IMR-90 (cell line): ENCODE data around the gene RSPH9. TPM values are rescaled to one million over a fixed set of nuclear protein-coding genes. Genes with fewer than 3 reads are reported as not detected.

Experiments
- ATAC-seq: fragments of 200-7000 bp; cut with Tn5 transposase; 2 replicates; pipeline ENCODE4 v1.9.1; 2020; ENCODE audit warnings: low read depth, mild to moderate bottlenecking, moderate library complexity
- BruUV-seq: library from RNA; stranded (reverse); fragments of 400-500 nt; replicated peaks from 2 replicates; lab custom pipeline; 2021; lab: Mats Ljungman, UMichigan
- CTCF ChIA-PET: fragments of 300-600 bp; formaldehyde crosslinking; extraction: SDS; loops from one replicate; lab custom pipeline; 2021; ENCODE audit warnings: antibody characterized with exemption; lab: Yijun Ruan, JAX
- POLR2A ChIA-PET: fragments of 300-600 bp; sonication (Branson Sonifier 250); formaldehyde crosslinking; loops from one replicate; lab custom pipeline; 2022; ENCODE audit warnings: antibody characterized with exemption; ENCODE audit not compliant: unreplicated experiment; lab: Charles Lee
- DNase-seq: peaks from one replicate; pipeline ENCODE4 v3.0.0; 2013
- H2AFZ ChIP-seq: replicated peaks from 2 replicates; pipeline ENCODE3; 2013; ENCODE audit warnings: low read length, mild to moderate bottlenecking; ENCODE audit not compliant: poor library complexity
- H2AK5ac ChIP-seq: 2 replicates; pipeline ENCODE4 v1.6.1; 2013; ENCODE audit warnings: low read depth, low read length, inconsistent platforms
- H2AK9ac ChIP-seq: replicated peaks from 2 replicates; pipeline ENCODE3; 2013; ENCODE audit warnings: mild to moderate bottlenecking, low read depth, low read length, moderate library complexity; ENCODE audit not compliant: poor library complexity
- H2BK120ac ChIP-seq: 2 replicates; pipeline ENCODE4 v1.6.1; 2013; ENCODE audit warnings: low read depth, low read length, inconsistent platforms
- H2BK15ac ChIP-seq: 3 replicates; pipeline ENCODE4 v1.6.1; 2013; ENCODE audit warnings: low read depth, low read length, inconsistent platforms
- H2BK20ac ChIP-seq: 2 replicates; pipeline ENCODE4 v1.6.1; 2013; ENCODE audit warnings: low read depth, mild to moderate bottlenecking, inconsistent platforms, low read length, moderate library complexity
- H2BK5ac ChIP-seq: 2 replicates; pipeline ENCODE4 v1.6.1; 2013; ENCODE audit warnings: mild to moderate bottlenecking, low read depth, low read length, inconsistent platforms; ENCODE audit not compliant: poor library complexity, severe bottlenecking
- H3K14ac ChIP-seq: replicated peaks from 2 replicates; pipeline ENCODE4 v1.6.1; 2013; ENCODE audit warnings: low read depth, low read length, inconsistent platforms
- H3K18ac ChIP-seq: 2 replicates; pipeline ENCODE4 v1.6.1; 2013; ENCODE audit warnings: low read depth, low read length, control low read depth
- H3K23ac ChIP-seq: 2 replicates; pipeline ENCODE4 v1.6.1; 2013; ENCODE audit warnings: low read depth, low read length, inconsistent platforms
- H3K27ac ChIP-seq: 2 replicates; pipeline ENCODE4 v1.5.1; 2013; ENCODE audit warnings: mild to moderate bottlenecking, control low read depth, low read length; ENCODE audit not compliant: insufficient read depth
- H3K27me3 ChIP-seq: 2 replicates; pipeline ENCODE4 v1.6.1; 2013; ENCODE audit warnings: low read length; ENCODE audit not compliant: control insufficient read depth, insufficient read depth
- H3K36me3 ChIP-seq: 2 replicates; pipeline ENCODE4 v1.6.1; 2013; ENCODE audit warnings: low read length, mixed read lengths; ENCODE audit not compliant: control insufficient read depth, insufficient read depth
- H3K4ac ChIP-seq: 2 replicates; pipeline ENCODE4 v1.6.1; 2013; ENCODE audit warnings: low read depth, low read length, inconsistent platforms
- H3K4me1 ChIP-seq: 2 replicates; pipeline ENCODE4 v1.6.1; 2013; ENCODE audit warnings: low read length, mixed read lengths; ENCODE audit not compliant: control insufficient read depth, insufficient read depth
- H3K4me2 ChIP-seq: 2 replicates; pipeline ENCODE4 v1.6.1; 2013; ENCODE audit warnings: low read depth, mild to moderate bottlenecking, control low read depth, low read length, moderate library complexity
- H3K4me3 ChIP-seq: 2 replicates; pipeline ENCODE4 v1.5.1; 2013; ENCODE audit warnings: low read depth, mild to moderate bottlenecking, control low read depth, low read length, moderate library complexity; ENCODE audit not compliant: insufficient read depth
- H3K56ac ChIP-seq: 2 replicates; pipeline ENCODE4 v1.6.1; 2013; ENCODE audit warnings: low read length, inconsistent platforms; ENCODE audit not compliant: insufficient read depth; ENCODE audit errors: extremely low read depth
- H3K79me1 ChIP-seq, 2 experiments: 2 replicates each; pipeline ENCODE4 v1.6.1; 2013; ENCODE audit warnings: low read length in 2 of 2, inconsistent platforms in 1 of 2, low read depth in 1 of 2
- H3K9ac ChIP-seq: 2 replicates; pipeline ENCODE4 v1.6.1; 2013; ENCODE audit warnings: low read depth, low read length, control low read depth
- H3K9me1 ChIP-seq: 2 replicates; pipeline ENCODE4 v1.6.1; 2013; ENCODE audit warnings: low read length, inconsistent platforms; ENCODE audit not compliant: insufficient read depth
- H3K9me3 ChIP-seq: 2 replicates; pipeline ENCODE4 v1.6.1; 2013; ENCODE audit warnings: low read length; ENCODE audit not compliant: control insufficient read depth, insufficient read depth
- H4K20me1 ChIP-seq: 2 replicates; pipeline ENCODE4 v1.6.1; 2013; ENCODE audit warnings: low read length, inconsistent platforms; ENCODE audit not compliant: insufficient read depth
- H4K5ac ChIP-seq: 2 replicates; pipeline ENCODE4 v1.6.1; 2013; ENCODE audit warnings: mild to moderate bottlenecking, low read depth, low read length, control low read depth
- H4K8ac ChIP-seq, 2 experiments: 2 replicates each; pipeline ENCODE4 v1.6.1; 2013; ENCODE audit warnings: low read depth in 2 of 2, low read length in 2 of 2, control low read depth in 1 of 2, inconsistent platforms in 1 of 2
- H4K91ac ChIP-seq: 2 replicates; pipeline ENCODE4 v1.6.1; 2013; ENCODE audit warnings: low read depth, low read length, inconsistent platforms; ENCODE audit not compliant: insufficient read depth
- CHD1 ChIP-seq: IDR thresholded peaks from 2 replicates; pipeline ENCODE4 v1.6.1; 2012; ENCODE audit warnings: low read depth, low read length, improper control_type of control experiment
- MXI1 ChIP-seq: IDR thresholded peaks from 2 replicates; pipeline ENCODE4 v1.6.1; 2012; ENCODE audit warnings: low read depth, mild to moderate bottlenecking, low read length, moderate library complexity, borderline replicate concordance
- NFE2L2 ChIP-seq: fragments of 150-350 bp; IDR thresholded peaks from 2 replicates; pipeline ENCODE4 v1.6.1; 2016; ENCODE audit warnings: low read depth, mild to moderate bottlenecking, low read length
- RFX5 ChIP-seq: IDR thresholded peaks from 2 replicates; pipeline ENCODE4 v1.8.0; 2012; ENCODE audit warnings: low read depth, mild to moderate bottlenecking, low read length, moderate library complexity
- SMC3 ChIP-seq: fragments of 150-350 bp; IDR thresholded peaks from 2 replicates; pipeline ENCODE4 v1.6.1; 2016; ENCODE audit warnings: low read depth, mild to moderate bottlenecking, antibody characterized with exemption, low read length, moderate library complexity
- USF2 ChIP-seq: fragments of 150-350 bp; IDR thresholded peaks from 2 replicates; pipeline ENCODE4 v1.6.1; 2017; ENCODE audit warnings: mild to moderate bottlenecking, antibody characterized with exemption, low read length, low read depth
- WGBS, 2 experiments: methylation state at CpG; one replicate each; pipeline versions ENCODE4 v1.1.5 to v1.1.7; 2013; ENCODE audit warnings: missing lambda C conversion rate in 2 of 2; ENCODE audit not compliant: insufficient read length in 1 of 2; ENCODE audit errors: extremely low coverage in 2 of 2; 5-methylcytosine and 5-hydroxymethylcytosine counted together
- dilution Hi-C: fragments of 300-500 bp; cut with HindIII; formaldehyde crosslinking; loops from one replicate; pipeline ENCODE4 v1.14.3; 2018; ENCODE audit warnings: low sequenced_read_pairs; ENCODE audit not compliant: unreplicated experiment
- in situ Hi-C: fragments of 300-500 bp; cut with MboI; formaldehyde crosslinking; loops from 3 replicates; pipeline ENCODE4 v1.14.3; 2019; ENCODE audit warnings: low sequenced_read_pairs, inconsistent platforms, mixed read lengths
- intact Hi-C: fragments of 100-400 bp; cut with micrococcal nuclease; formaldehyde crosslinking; loops from 2 replicates; pipeline ENCODE4 v1.10.0; 2022
- polyA plus RNA-seq, 3 experiments: library from polyadenylated mRNA; depleted of rRNA; stranded (reverse); fragments of >200 nt; gene quantifications; 2 replicates each; pipeline ENCODE4 v1.2.3, GENCODE V29; 2012; ENCODE audit warnings: low replicate concordance in 1 of 3
- total RNA-seq: library from RNA; depleted of rRNA; stranded (reverse); fragments of >200 nt; gene quantifications from 2 replicates; pipeline ENCODE4 v1.2.3, GENCODE V29; 2012

Gene RSPH9
- total and polyA plus RNA-seq, 2 of the 4 experiments (the other 2 are of a cell fraction): 0.18 to 0.21 TPM

- no peaks in the 10 kb centered on the region for H3K9me1 ChIP-seq
- POLR2A ChIA-PET: no interaction called here
- in situ Hi-C loops (loop anchor here (10.0 kb wide), 1 partner anchor 466 kb away; no protein-coding TSS in a partner anchor), dilution Hi-C loops (no loop called here), intact Hi-C loops (loop anchor here (1.0 kb wide), 2 partner anchors 164 to 470 kb away; no protein-coding TSS in a partner anchor)
- no peak overlapping the region for H2BK120ac ChIP-seq
- TF ChIP-seq CHD1 (no peak), SMC3 (no peak), USF2 (no peak), RFX5 (no peak), MXI1 (no peak), NFE2L2 (no peak)
- no peak overlapping the region for H4K5ac ChIP-seq
- H2AK5ac ChIP-seq: no peak overlapping the region
- no peak overlapping the region for H3K56ac ChIP-seq
- ATAC-seq (no peak), DNase-seq (no peak)
- no peak overlapping the region for H4K8ac ChIP-seq
- H3K23ac ChIP-seq: no peak overlapping the region
- H3K27me3 ChIP-seq: no peaks in the 10 kb centered on the region
- no peak overlapping the region for H3K18ac ChIP-seq
- WGBS, 2 experiments: no CpG with 5 or more reads among the region's 1 CpG
- no peak overlapping the region for H3K14ac ChIP-seq
- H2BK5ac ChIP-seq: no peak overlapping the region
- no peak overlapping the region for H3K4ac ChIP-seq
- no peak overlapping the region for H2AFZ ChIP-seq
- H2BK20ac ChIP-seq: no peak overlapping the region
- H3K79me1 ChIP-seq: peaks cover 5 to 15% of the 10 kb centered on the region in 2 experiments
- no peak overlapping the region for H3K27ac ChIP-seq
- CTCF ChIA-PET: interaction anchor here (0.6 to 1.6 kb wide), 3 partner anchors 11 to 470 kb away, joined by 3 to 8 read pairs (median 6); no protein-coding TSS in a partner anchor
- no peak overlapping the region for H2BK15ac ChIP-seq
- no peak overlapping the region; the same call in 1 of the 2 replicates for H3K9ac ChIP-seq
- H3K4me2 ChIP-seq: no peak overlapping the region
- H3K36me3 ChIP-seq: peaks cover 14% of the 10 kb centered on the region
- no peak overlapping the region for H4K91ac ChIP-seq
- no peak overlapping the region for H2AK9ac ChIP-seq
- H3K4me1 ChIP-seq: no peaks in the 10 kb centered on the region
- no peak overlapping the region for H3K4me3 ChIP-seq
- BruUV-seq: no TSS peak
- H4K20me1 ChIP-seq: peaks cover 4% of the 10 kb centered on the region; the same call in 1 of the 2 replicates
- no peaks in the 10 kb centered on the region for H3K9me3 ChIP-seq
Observed at GRCh38 chr6:43608807-43609206, 36.0 kb upstream of the RSPH9 start.
